ENCODE data around the gene MED14. TPM values are rescaled to one million over a fixed set of nuclear protein-coding genes. Genes with fewer than 3 reads are reported as not detected.

The MED14 gene
- total RNA-seq, 1 experiment from 2014 or later: 46.8 TPM

GRCh38 chrX:40612511-40612910 lies 122.8 kb downstream of the MED14 start:
- DNase-seq (ENCODE audit: low read depth): no peak

- DNase-seq (ENCODE audit: low read depth): no peak
Observed at GRCh38 chrX:40607381-40607780, 128.0 kb downstream of the MED14 start.

- DNase-seq (ENCODE audit: low read depth): no peak
Observed at GRCh38 chrX:40603446-40603845, 131.9 kb downstream of the MED14 start.

Other genes starting within 250 kb of the MED14 start
- 205 and 228 TPM in 2 replicates for gene ATP6AP2, start 154.6 kb downstream of the MED14 start, total RNA-seq (2014; rRNA removed; shearing (Covaris generic))
- not detected in 2 replicates for gene MPC1L, start 112.1 kb downstream of the MED14 start, total RNA-seq (2014; rRNA removed; shearing (Covaris generic))
- 15.3 and 24.5 TPM in 2 replicates for gene CXorf38, start 88.0 kb downstream of the MED14 start, total RNA-seq (2014; rRNA removed; shearing (Covaris generic))